ENCODE measurements around the gene CMKLR1.

- TF ChIP-seq REST (IDR thresholded peaks at IDR 0.05; ENCODE audit: insufficient read depth in 1 of 2, low read depth in 2 of 2, low read length in 2 of 2), result no peak
- TF ChIP-seq POLR2AphosphoS5 (IDR thresholded peaks at IDR 0.05; ENCODE audit: low read depth, low read length), result no peak
Observed at GRCh38 chr12:108325018-108325358, 14.1 kb downstream of the CMKLR1 start.
